ENCODE results near the gene CAMK2G. TPM values are rescaled to one million over a fixed set of nuclear protein-coding genes. Genes with fewer than 3 reads are reported as not detected.

Gene CAMK2G
- 17.2 to 20.8 TPM (median 18.0 TPM) in 5 replicates for total RNA-seq (2022; extraction: Qiagen RNA extraction)

GRCh38 chr10:73874267-73875138 is at the start of gene CAMK2G:
CAMK2G (minus strand) TSS chr10:73874555; CDS start chr10:73874461, 94 bp downstream.

GRCh38 chr10:73910764-73911552 is 36.6 kb upstream of the CAMK2G start, which contains the start of gene PLAU:
PLAU (plus strand) TSS chr10:73911132; CDS start chr10:73911556, 424 bp downstream.

GRCh38 chr10:73785211-73785720 is 89.1 kb downstream of the CAMK2G start, which contains the start of gene ZSWIM8:
ZSWIM8 (plus strand) TSS chr10:73785606; CDS start chr10:73785879, 273 bp downstream.

GRCh38 chr10:73781879-73782748 is 92.2 kb downstream of the CAMK2G start, which contains the start of gene CHCHD1:
CHCHD1 (plus strand) TSS chr10:73782048; CDS start chr10:73782076, 28 bp downstream.

Other genes starting within 250 kb of the CAMK2G start
- gene MYOZ1, start 233.1 kb downstream of the CAMK2G start, total RNA-seq (2022; extraction: Qiagen RNA extraction) = not detected in 5 replicates
- 0.03 to 0.30 TPM (median 0.08 TPM) in 3 of 5 replicates, not detected in the others for gene SYNPO2L, start 218.5 kb downstream of the CAMK2G start, total RNA-seq (2022; extraction: Qiagen RNA extraction)
- gene AGAP5, start 176.4 kb downstream of the CAMK2G start, total RNA-seq (2022; extraction: Qiagen RNA extraction) = 2.0 to 3.8 TPM (median 2.4 TPM) in 5 replicates
- 55.3 to 62.0 TPM (median 56.7 TPM) in 5 replicates for gene SEC24C, start 130.2 kb downstream of the CAMK2G start, total RNA-seq (2022; extraction: Qiagen RNA extraction)
- 51.7 to 75.1 TPM (median 70.9 TPM) in 5 replicates for gene CHCHD1, start 92.5 kb downstream of the CAMK2G start, total RNA-seq (2022; extraction: Qiagen RNA extraction)
- 35.5 to 43.3 TPM (median 40.8 TPM) in 5 replicates for gene ZSWIM8, start 88.9 kb downstream of the CAMK2G start, total RNA-seq (2022; extraction: Qiagen RNA extraction)
- gene NDST2, start 63.0 kb downstream of the CAMK2G start, total RNA-seq (2022; extraction: Qiagen RNA extraction) = 12.9 to 19.0 TPM (median 15.2 TPM) in 5 replicates
- 95.7 to 133 TPM (median 109 TPM) in 5 replicates for gene PLAU, start 36.6 kb upstream of the CAMK2G start, total RNA-seq (2022; extraction: Qiagen RNA extraction)
- 163 to 250 TPM (median 210 TPM) in 5 replicates for gene VCL, start 123.6 kb upstream of the CAMK2G start, total RNA-seq (2022; extraction: Qiagen RNA extraction)